Fibroblast of skin of left quadriceps (primary cell): ENCODE results near the gene PPM1H.
"Not testable (repeated sequence)": the region's sequence is repeated elsewhere in the genome, so short reads cannot be mapped to it uniquely, and the experiment has no call there.

Source experiments
- DNase-seq, 2 experiments: peaks; one replicate each; pipeline ENCODE4 v3.0.0-alpha.2; 2013; ENCODE audit warnings: low read depth in 2 of 2

PPM1H gene

GRCh38 chr12:62770381-62770780 is 164.6 kb downstream of the PPM1H start:
- no peak for DNase-seq

GRCh38 chr12:62769076-62769619 is 165.8 kb downstream of the PPM1H start:
- no peak for DNase-seq

- DNase-seq, result no peak
Observed at GRCh38 chr12:62767946-62768345, 167.0 kb downstream of the PPM1H start.

DNA sequence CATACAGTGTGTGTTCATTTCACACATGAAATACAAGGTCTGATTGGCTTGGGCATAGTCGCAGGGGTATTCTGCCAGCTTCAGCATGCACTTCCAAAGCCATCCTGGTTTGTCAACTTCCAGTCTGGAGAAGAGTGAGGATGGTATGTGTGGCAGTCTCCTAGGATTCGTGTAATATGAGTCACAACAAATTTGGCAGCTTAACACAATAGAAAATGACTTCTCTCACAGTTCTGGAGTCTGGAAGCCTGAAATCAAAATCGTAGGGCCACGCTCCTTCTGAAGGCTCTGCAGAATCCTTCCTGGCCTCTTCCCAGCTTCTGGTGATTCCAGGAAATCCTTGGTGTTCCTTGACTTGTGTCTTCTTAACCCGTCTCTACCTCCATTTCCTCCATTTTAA is 167.5 kb downstream of the PPM1H start:
- DNase-seq, result peak; percentile 43 to 50

DNA sequence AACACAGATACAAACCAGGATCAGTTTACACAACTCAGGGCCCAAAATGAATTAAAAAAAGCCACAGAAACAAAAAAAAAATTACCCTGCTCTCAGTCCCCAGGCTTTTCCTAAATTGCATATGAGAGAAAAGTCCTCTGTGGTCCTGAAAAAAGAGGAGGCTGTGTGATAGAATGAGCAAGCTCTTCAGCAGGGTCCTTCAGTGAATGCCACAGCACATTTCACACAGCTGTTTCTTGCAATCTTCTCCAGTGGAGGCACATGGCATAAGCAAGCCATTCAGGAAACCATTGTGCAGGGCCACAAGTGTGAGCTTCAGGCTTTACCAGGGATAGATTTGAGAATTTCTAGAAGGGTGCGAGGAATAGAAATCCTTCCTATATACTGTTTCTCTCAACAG is 168.5 kb downstream of the PPM1H start:
- no peak for DNase-seq

GRCh38 chr12:62763861-62764645 is 170.9 kb downstream of the PPM1H start:
- peak; percentile 34 to 55 for DNase-seq

- DNase-seq, result no peak
Observed at GRCh38 chr12:62763312-62763711, 171.6 kb downstream of the PPM1H start.

DNA sequence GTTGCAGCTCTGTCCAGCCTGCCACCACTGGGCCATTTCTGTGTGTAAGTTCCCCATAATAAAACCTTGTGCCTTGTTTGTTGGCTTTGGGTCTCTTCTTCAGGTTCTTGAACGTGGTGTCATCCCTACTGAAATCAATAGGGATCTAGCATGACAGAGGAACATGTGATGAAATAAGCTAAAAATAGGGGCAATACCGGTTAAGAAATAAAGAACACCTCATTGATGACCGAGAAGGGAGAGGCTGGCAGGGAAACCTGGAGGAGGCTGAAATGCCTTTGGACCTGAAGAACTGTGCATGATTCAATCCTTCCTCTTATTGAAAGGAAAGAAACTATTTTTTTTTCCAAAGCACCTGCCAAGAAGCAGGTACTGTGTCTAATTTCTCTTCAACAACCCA is 172.3 kb downstream of the PPM1H start:
- no peak for DNase-seq

GRCh38 chr12:62761658-62762057 is 173.3 kb downstream of the PPM1H start:
- peak in 1 of 2 experiments; percentile 41 for DNase-seq

- no peak for DNase-seq
Observed at GRCh38 chr12:62760779-62761178, 174.2 kb downstream of the PPM1H start.

GRCh38 chr12:62760341-62760740 is 174.6 kb downstream of the PPM1H start:
- DNase-seq, result not testable (repeated sequence)

DNA sequence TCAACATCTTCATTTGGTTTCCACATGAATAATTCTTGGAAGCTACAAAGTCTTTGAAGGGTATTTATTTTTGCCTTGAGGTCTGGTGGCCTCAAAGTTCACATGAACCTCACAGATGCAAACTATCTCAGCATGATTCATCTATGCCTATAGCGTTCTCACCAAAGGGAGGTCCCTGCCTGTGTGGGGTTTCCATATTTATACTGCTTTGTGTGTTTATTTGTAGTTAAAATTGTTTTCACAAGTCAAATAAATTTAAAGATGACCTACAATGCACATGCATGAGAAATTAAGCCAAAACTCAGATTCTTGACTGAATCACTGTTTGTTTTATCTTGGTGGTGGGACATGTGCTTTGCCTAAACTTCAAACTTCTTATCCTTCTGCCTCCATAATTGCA is 176.7 kb downstream of the PPM1H start:
- peak; percentile 60 to 62 for DNase-seq

DNA sequence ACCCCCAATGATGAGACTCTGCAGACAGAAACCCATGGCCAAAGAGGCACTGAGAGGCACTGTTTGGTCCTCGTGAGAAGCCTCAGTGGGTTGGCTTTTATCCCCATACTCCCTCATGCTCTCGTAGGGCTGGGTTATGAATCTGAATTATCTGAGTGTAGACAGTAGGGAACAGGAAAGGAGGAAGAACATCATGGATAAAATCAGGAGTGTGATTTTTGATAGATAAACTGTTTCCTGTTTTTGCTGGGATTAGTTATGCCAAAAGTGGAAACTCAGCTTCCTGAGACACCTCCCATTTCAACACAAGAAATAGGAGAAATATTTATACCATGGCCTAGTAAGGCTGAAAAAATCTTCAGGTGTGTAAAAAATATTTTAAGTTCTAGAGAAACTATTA is 177.9 kb downstream of the PPM1H start:
- no peak for DNase-seq

DNA sequence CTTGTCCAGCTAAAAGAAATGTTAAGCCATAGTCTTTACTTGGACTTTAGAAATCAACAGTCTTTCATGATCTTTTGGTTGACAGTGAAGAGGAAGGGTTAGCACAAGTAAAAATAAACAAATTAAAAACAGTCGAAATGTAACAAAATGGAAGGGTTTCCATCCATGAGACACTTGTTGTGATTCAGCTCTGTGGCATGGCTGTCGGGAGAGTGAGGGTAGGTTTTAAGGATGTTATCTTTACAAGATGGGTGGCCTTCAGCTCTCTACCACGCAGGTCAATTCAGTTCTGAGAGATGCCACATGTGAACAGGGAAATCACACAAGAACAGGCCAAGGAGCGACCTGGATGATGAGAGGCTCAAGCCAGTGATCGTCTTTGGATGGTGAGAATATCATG is 180.2 kb downstream of the PPM1H start:
- no peak for DNase-seq

DNA sequence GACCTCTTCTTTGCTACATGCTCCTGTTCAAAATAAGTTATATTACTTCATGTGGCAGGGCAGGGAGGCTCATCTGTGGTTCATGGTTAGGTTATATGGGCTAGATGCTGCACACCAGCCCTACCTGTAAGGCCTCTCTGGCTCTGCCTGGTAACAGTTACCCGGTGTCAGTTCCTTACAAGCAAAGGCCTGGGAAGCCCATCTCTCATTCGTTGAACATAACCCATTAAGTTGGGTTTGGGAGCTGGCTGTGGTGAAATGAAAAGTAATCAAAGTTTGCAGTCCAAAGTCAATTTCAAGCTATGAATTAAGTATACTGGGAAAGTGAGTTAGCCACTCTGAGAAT is 183.2 kb downstream of the PPM1H start:
- no peak for DNase-seq

DNA sequence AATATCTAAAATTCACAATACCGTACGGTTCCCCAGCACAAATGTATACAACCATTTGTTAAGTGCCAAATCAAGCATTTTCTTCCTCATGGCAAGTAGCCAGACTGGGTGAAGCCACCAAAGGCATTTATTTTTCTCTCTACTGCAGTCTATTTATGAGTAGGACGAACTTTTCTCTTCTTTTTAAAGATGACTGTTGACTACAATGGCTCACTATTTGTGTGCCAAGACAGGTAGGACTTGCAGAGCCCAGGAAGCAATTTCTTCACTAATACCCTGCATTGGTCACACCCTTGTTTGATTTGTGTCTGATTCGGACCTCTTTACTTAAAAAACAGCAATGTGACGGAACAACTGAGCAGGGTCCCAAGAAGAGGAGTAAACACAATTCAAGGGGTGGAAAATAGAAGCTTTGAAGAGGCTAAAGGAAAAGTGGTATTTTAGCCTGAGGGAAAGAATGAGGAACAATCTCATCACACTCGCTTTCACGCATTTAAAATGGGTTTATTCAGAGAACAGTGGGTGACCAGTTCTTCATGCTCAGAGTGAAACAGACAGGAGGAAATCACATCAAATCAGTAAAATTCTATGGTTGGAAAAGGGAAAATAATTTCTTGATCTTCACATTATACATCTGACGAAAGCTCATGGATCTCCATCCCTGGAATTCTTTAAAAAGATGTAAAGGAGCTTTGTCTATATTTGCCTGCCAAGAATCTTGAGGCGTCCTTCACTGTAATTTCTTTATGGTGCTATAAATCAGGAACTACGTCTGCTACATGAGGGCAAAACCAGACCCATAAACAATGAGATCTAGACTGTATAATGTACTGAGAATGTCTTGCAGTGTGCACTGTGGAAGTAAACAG is 183.8 kb downstream of the PPM1H start:
- DNase-seq, result no peak

- no peak for DNase-seq
Observed at GRCh38 chr12:62749586-62749985, 185.4 kb downstream of the PPM1H start.

DNA sequence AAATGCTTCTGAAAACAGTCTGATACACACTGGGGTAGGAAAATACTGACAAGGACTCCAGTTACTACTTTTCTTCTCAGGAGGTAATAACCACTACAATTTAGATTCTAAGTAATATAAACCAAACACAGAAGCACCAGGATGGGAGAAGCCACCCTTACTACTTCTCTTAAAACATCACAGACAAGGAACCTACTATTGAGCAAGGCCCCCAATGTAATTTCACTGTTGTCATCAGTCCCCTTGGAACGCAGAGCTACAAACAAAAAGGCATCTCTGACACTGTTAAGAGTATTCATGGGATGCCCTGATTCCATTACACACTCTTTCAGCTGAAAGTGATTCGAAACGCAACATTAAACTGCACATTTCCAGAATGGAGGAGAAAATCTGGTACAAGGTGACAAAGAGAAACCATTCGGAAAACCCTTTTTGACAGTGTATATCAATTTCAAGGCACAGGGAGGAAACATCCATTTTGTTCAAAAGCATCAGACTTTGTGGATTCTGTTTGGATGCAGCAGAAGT is 185.9 kb downstream of the PPM1H start:
- DNase-seq, result no peak

GRCh38 chr12:62744551-62744950 is 190.4 kb downstream of the PPM1H start:
- DNase-seq, result no peak

DNA sequence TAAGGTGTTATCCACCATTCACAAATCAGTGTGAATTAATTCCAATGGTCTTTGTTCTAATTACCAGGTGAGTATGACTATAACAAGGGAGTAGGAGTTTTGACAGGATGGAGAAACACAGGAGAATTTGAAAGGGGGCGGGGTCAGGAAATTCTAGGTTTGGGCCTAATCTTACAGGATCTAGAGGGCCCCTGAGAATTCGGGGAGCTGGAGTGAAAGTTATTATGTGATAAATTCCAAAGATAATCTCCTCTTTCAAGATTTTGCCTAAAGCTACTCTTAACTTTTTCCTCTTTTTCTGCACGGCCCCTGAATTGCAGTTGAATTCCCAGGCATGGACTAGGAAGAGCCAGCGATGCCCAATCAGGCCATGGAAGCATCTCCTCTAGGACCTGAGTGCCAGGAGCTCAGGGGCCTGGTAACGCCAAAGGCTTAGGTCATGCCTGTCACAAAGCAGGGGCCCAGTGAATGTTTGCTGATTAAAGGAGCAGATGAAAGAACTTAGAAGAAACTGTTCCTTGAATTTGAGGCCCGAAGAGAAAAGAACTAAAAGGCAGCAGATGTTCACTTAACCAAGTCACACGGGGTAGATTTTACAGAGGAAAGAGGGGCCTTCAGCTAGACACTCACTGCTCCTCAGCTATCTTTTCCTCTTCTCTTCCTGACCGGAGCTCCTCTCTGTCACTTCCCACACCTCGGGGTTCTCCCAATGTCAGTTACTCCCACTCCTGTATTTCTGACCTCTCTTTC is 195.5 kb downstream of the PPM1H start:
- DNase-seq, result no peak

DNA sequence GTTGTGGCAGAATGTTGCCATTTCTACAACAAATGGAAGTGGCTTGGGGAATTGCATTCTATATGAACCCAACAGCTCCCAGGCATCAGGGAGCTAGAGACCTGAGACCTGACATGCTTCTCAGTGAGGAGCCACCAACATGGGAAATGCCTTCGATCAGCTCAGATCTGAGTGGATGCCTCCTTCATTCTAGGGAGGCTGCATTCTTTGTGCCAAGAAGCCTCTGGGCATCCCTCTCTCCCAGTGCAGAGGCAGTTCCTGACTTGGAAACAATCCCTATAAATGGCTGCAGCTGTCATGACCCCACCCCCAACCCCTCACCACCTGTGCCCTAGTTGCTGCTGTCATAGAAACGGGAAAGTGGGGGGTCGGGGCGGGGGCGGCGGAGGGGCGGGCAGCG is 196.3 kb downstream of the PPM1H start:
- DNase-seq, result no peak

DNA sequence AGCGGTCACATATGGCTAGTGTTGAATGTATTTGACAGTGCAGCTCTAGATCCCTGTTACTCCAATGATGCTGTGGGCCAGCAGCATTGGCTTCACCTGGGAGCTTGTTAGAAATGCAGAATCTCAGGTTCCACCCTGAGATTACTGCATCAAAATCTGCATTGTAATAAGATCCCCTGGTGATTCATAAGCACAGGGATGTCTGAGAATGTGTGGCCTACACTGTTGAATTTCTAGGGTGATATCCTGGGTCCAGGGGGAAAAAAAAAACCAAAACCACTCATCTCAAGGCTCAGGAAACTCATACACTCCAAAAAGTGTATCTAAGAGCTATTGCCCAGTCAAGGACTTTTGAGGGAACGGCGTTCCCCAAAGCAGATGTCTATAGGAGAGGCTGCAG is 196.8 kb downstream of the PPM1H start:
- no peak for DNase-seq
